Fibroblast of mammary gland (primary cell): ENCODE measurements around the gene CEP70.

Experiments
- DNase-seq: peaks from one replicate; pipeline ENCODE4 v3.0.0-alpha.2; 2010; ENCODE audit warnings: low read depth
- H3K4me3 ChIP-seq: 2 replicates; pipeline ENCODE4 v1.5.1; 2011; ENCODE audit warnings: low read depth, mild to moderate bottlenecking, low read length, moderate library complexity; ENCODE audit not compliant: control insufficient read depth
- CTCF ChIP-seq: conservative IDR thresholded peaks from 2 replicates; pipeline ENCODE4 v1.5.1; 2011; ENCODE audit warnings: low read depth, low read length, inconsistent platforms; ENCODE audit not compliant: control insufficient read depth, insufficient read depth

CEP70 gene

GRCh38 chr3:138450704-138451424 is 143.2 kb downstream of the CEP70 start:
- DNase-seq: no peak
- TF ChIP-seq CTCF: no peak
- H3K4me3 ChIP-seq: no peak overlapping the region

- no peak overlapping the region for H3K4me3 ChIP-seq
- no peak for DNase-seq
- TF ChIP-seq CTCF: no peak
Observed at GRCh38 chr3:138450181-138450580, 143.9 kb downstream of the CEP70 start.

GRCh38 chr3:138449490-138449889 is 144.6 kb downstream of the CEP70 start:
- no peak for DNase-seq
- no peak overlapping the region for H3K4me3 ChIP-seq
- TF ChIP-seq CTCF: no peak

- H3K4me3 ChIP-seq: no peak overlapping the region
- TF ChIP-seq CTCF: no peak
- no peak for DNase-seq
Observed at GRCh38 chr3:138448631-138449030, 145.4 kb downstream of the CEP70 start.

- no peak overlapping the region for H3K4me3 ChIP-seq
- no peak for DNase-seq
- TF ChIP-seq CTCF: no peak
Observed at GRCh38 chr3:138445654-138446053, 148.4 kb downstream of the CEP70 start.

- TF ChIP-seq CTCF: no peak
- no peak overlapping the region for H3K4me3 ChIP-seq
- no peak for DNase-seq
Observed at GRCh38 chr3:138445236-138445635, 148.8 kb downstream of the CEP70 start.
